ENCODE measurements around the gene LRP5.

DNA sequence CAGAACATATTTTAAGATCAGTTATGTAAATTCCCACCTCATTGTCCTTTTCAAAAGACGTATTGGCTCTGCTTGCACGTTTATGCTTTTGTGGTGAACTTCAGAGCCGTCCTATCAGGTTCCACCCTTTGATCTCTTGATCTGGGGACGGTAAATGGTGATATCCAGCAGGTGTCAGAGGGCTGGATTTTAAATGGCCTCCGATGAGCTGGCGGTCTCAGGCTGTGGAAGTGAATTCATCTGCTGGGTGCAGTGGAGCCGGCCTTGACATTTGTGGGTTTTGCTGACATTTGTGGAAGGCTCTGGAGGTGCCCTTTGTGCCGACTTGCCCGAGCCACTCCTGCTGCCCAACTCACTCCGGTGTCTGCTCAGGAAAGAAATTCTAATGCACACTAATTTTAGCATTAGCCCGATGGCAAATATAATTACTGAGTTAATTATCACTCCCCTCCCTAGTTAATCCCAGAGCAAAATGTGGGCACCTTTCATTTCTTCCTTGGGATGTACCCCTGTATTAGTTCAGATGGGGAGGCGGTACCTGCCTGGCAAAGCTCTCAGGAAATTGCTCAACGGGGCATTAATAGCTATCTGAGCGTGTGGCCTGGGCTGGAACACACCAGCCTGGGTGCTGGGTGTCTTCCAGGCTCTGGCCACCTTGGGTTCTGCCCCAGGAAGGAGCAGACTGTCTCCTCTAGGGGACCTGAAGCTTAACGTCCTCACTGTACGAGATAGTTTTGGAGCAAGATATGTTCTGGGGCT is 9.1 kb downstream of the LRP5 start:
- TF ChIP-seq, protein P1, sequence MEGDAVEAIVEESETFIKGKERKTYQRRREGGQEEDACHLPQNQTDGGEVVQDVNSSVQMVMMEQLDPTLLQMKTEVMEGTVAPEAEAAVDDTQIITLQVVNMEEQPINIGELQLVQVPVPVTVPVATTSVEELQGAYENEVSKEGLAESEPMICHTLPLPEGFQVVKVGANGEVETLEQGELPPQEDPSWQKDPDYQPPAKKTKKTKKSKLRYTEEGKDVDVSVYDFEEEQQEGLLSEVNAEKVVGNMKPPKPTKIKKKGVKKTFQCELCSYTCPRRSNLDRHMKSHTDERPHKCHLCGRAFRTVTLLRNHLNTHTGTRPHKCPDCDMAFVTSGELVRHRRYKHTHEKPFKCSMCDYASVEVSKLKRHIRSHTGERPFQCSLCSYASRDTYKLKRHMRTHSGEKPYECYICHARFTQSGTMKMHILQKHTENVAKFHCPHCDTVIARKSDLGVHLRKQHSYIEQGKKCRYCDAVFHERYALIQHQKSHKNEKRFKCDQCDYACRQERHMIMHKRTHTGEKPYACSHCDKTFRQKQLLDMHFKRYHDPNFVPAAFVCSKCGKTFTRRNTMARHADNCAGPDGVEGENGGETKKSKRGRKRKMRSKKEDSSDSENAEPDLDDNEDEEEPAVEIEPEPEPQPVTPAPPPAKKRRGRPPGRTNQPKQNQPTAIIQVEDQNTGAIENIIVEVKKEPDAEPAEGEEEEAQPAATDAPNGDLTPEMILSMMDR (IDR thresholded peaks at IDR 0.05; ENCODE audit: insufficient read depth, low read depth, low read length) = no peak
- no peak for TF ChIP-seq EZH2 (IDR thresholded peaks at IDR 0.05; ENCODE audit: insufficient read depth, low read length)

All from astrocyte (in vitro differentiated cells and primary cell).